NAMALWA (cell line): ENCODE results near the gene MSH5.
A peak's percentile ranks its signal among the peaks of the same experiment; 100 is the strongest.
"Not testable (repeated sequence)": the region's sequence is repeated elsewhere in the genome, so short reads cannot be mapped to it uniquely, and the experiment has no call there.

Experiments
- DNase-seq: peaks from one replicate; pipeline ENCODE4 v3.0.0-alpha.2; 2015; ENCODE audit warnings: low spot score

MSH5 gene

GRCh38 chr6:31739639-31740396 is at the start of gene MSH5:
Gene MSH5 (plus strand): TSS chr6:31740005. CDS start chr6:31740467, 462 bp downstream.
- peak; percentile 99 for DNase-seq

DNA sequence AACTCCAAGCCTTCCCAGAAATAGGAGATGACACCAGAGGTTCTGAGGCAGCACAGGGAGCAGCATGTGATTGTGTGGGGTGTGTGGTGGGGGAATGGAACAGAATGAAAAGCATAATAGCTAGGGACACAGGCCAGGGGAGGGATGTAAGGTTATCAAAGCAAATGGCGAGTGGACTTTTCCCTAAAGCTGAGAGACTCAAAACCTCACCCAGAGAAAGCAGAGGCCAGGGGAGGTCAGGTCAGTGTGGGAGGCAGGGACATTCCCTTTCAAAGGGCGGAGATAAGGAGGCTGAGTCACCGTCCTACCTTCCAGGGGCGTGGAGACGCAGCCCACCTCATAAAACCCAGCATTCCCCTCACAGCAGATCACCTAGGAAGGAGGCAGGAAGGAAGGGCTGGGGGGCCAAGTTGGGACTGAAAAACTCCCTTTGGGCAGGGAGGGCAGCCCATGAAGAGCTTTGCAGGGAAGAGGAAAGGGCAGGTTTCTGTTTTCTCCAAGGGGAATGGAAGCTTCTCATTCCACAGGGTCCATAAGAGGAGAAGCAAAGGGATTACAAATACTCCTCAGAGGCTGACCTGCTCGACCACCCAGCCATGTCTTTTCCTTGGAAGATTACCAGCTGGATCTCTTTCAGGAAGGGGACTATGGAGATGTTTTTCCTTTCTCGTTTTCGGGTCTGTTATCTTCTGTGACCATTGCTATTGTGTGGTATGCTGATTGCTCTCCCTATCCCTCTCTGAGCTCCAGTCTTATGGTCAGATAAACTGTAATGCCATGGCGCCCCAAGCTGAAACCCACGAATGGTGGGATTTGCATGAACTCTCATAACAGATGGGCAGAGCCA is 49.4 kb upstream of the MSH5 start:
- no peak for DNase-seq

- DNase-seq: no peak
These were observed 48.7 kb upstream of the MSH5 start for GRCh38 chr6:31691078-31691463.

DNA sequence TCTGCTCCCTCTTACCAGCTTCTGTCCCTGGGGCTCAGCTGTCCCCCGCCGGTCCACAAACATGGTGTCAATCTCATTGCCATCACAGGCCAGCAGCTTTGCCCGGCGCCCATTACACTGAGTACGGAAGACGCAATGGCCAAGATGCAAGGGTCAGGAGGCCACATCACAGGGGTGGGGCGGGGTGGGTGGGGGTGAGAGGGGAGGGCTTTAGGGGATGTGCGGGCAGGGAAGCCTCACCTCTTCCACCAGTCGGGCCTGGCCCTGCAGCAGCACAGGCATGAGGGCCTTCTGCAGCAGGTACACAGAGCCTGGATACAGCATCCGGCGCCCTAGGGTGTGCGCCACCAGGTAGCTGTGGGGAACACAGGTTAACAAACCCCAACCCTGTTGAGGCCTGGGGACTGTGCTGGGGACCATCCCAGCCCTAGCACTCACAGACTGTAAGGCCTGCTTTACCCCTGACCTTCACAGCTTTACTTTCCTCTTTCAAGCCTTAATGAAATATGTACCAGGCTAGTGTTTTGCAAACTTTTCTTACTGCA is 48.2 kb upstream of the MSH5 start:
- DNase-seq: no peak

DNA sequence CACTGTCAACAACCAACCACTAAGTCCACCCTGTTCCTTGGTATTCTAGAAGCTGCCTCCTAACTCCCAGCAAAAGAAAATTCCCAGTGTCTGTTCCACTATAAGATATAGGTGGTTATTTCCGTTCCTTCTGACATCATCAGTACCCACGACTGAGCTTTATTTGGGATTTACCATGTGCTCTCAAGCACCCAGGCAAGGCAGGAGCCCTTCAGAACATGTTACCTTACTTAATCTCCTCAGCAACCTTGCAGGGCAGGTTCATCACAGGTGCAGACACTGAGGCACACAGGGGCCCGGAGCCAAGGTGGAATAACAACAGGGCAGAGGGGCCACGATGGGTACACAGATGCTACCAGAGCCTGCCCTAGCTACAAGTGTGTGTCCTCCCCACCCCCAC is 47.5 kb upstream of the MSH5 start:
- DNase-seq: no peak

- no peak for DNase-seq
These were observed 46.9 kb upstream of the MSH5 start for GRCh38 chr6:31692886-31693285.

- DNase-seq: no peak
These were observed 46.3 kb upstream of the MSH5 start for GRCh38 chr6:31693535-31693934.

GRCh38 chr6:31697555-31697954 is 42.2 kb upstream of the MSH5 start:
- DNase-seq: no peak

DNA sequence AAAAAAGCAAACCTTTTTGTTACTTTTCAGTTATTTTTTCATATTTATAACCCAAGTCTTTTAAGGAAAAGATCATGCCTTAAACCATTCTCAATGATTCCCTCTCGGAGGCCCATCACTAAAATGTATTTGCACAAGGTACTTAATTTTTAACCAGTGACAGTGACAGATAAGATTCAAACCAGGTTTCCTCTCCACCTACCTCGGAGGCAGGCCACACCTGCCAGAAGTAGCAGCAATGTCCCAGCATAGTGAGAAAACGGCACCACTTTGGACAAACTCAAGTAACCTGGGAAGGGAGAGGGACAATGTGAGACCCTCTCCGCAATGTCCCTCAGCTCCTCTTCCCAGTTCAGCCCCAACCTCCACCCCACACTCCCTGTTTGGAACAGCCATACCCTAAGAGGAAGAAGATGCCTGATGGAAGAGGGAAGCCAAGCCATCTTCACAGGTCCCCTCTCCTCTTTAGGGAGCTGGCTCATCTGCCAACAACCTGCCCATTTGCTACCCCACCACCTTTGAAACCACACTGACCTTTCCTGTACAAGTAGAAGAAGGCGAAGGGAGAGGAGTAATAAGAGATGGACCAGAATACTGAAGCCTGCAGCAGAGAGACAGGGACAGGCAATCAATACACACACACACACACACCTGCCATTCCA is 38.9 kb upstream of the MSH5 start:
- no peak for DNase-seq

GRCh38 chr6:31701666-31702404 is 38.0 kb upstream of the MSH5 start:
- peak; percentile 28 for DNase-seq

DNA sequence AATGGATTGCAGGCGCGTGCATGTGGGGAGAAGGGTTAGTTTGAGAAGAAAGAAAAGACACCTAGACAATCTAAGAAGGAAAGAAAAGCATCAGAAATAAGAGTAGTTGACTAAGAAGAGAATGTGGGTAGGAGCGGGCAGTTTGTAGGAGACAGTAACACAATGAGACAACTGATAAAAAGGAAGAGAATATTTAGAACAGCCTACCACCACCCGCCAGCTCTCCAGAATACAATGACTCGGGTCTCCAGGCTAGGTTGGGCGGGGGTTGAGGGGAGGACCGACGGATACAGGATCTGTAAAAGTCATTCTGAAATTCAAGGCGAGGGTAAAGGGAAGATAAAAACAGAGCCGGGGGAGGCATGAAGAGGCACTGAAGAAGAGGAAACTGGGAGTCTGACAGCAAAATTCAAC is 37.4 kb upstream of the MSH5 start:
- peak; percentile 44 for DNase-seq

DNA sequence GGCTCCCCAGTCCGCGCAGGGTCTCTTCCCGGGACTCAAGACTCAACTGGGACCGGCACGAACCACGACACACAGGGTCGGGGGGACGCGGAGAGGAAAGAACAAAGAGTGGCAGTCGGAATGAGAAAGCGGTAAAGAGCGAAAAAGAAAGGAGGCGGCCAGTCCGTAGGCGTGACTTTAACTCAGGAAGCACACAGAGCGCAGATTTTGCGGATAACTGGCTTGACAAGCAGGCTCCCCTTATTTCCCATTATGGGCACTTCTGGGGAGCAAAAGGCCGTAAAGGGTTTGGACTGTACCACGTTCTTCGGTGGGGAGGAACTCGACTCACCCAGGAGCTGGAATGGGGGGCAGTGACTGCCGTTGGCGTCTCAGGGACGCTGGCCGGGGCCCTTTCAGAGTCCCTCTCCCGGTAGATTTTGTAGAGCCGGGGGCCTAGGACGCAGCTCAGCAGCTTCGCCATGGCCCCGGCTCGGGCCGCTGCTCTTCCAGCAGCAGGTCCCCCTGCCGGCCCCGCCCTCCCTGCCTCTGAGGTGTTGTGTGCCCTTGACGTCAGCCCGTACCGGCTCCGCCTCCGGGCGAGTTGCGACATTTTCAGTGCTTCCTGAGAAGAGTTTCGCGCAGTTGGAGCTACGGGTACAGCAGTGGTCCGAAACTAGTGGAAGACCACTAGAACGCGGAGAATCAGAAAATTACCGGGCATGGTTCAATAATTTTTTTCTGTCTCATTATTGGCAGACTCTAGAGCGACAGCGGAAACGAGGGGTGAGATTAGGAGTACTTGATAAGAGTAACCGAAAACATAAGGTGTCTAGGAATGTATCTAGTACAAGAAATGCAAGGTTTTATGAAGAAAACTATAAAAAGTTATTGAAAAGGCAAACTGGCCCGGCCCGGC is 36.7 kb upstream of the MSH5 start, which contains the start of gene ABHD16A:
Gene ABHD16A (minus strand): TSS at position 506 of the 898 bp plus-strand sequence. CDS start 43 bp downstream, at position 463.
- DNase-seq: peak; percentile 98

- DNase-seq: no peak
These were observed 33.9 kb upstream of the MSH5 start for GRCh38 chr6:31705931-31706330.

DNA sequence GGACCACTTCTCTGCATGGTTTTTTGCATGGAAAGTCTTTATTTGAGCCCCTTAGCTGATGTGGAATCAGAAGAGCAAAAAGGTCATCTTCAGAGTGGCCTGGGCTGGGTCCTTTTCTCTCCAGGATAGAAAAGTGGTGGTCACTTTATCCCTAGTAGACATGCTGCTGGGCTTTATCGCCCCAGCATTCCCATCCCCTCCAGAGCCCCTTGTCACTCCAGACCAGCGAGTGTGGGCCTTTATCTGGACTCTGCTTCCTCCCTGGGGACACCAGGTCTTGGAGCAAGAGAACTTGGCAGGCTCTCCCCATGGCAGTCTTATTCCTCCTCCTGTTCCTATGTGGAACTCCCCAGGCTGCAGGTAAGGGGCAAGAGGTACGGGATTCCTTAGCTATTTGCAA is 33.2 kb upstream of the MSH5 start, which contains the start of gene LY6G6F:
Gene LY6G6F (plus strand): TSS at position 268 of the 400 bp plus-strand sequence. CDS start 41 bp downstream, at position 309.
- DNase-seq: no peak

- DNase-seq: no peak
These were observed 32.1 kb upstream of the MSH5 start for GRCh38 chr6:31707701-31708100.

DNA sequence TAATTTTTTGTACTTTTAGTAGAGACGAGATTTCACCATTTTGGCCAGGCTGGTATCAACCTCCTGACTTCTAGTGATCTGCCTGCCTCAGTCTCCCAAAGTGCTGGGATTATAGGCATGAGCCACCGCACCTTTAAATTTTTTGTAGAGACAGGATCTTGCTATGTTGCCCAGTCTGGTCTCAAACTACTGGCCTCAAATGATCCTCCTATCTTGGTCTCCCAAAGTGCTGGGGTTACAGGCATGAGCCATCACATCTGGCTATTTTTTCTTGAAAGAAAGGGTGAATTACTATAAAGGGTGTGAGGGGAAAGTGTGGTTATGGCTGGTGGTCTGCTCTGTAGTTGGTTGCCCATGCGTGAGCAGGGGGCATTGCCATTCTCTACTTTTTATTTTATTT is 31.6 kb upstream of the MSH5 start:
- no peak for DNase-seq

DNA sequence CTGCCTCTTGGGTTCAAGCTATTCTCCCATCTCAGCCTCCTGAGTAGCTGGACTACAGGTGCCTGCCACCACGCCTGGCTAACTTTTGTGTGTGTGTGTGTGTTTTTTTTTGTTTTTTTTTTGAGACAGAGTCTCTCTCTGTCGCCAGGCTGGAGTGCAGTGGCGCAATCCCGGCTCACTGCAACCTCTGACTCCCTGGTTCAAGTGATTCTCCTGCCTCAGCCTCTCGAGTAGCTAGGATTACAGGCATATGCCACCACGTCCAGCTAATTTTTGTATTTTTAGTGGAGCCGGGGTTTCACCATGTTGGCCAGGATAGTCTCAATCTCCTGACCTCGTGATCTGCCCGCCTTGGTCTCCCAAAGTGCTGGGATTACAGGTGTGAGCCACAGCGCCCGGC is 30.6 kb upstream of the MSH5 start:
- DNase-seq: not testable (repeated sequence)

DNA sequence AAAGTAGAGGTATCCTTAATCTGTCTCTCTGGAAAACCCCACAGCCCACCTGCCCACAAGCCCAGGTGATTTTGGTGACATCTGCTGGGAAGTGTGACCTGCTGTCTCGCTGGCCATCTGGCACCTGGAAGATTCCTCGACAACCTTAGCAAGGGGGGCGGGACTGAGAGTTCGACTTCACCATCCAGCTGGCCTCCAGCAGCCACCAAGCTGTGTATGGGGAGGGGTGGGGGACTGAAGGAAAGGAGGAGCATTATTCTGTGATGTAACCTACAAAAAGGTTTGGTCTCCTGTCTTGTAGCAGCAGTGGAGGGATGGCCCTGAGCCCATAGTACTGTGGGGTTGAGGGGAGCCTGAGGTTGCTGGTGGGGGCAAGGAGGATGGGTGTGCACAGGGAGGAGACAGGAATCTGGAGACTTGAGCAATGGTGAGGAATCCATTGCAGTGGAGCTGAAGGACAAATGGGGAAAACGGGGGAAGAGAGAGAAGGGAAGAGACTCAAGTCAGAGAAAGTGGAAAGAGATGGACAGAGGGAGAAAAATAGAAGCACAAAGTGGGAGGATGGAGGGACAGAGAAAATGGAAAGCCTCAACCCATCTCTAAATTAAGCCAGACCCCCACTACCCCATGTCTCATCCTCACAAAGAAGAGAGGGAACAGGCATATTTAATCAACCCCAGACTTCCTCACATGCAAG is 29.1 kb upstream of the MSH5 start:
- DNase-seq: peak; percentile 46

DNA sequence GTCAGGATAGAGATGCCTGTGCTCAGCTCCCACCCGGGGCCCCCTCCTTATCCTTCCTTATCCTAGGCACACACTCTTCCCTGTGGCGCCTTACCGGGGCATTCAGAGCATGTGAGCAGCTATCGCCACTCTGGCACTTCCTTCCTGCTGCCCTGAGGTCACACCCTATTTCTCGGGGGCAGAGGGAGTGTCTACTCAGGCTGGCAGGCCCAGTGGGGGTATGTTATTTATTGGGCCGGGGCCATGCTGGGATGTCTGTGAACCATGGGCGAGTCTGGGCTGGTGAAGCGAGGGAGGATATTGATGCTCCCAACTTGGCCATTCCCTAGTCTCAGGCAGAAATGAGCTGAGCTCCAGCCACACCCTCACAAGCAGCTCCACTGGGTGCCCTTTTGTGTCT is 28.6 kb upstream of the MSH5 start:
- no peak for DNase-seq

- no peak for DNase-seq
These were observed 27.5 kb upstream of the MSH5 start for GRCh38 chr6:31712296-31712695.
